ENCODE results near the gene CCDC97.

Gene CCDC97

GRCh38 chr19:41321204-41321599 lies 11.2 kb downstream of the CCDC97 start:
- DNase-seq, result no peak

- DNase-seq, result no peak
Observed at GRCh38 chr19:41321600-41322270, 11.8 kb downstream of the CCDC97 start.

GRCh38 chr19:41322451-41322850 lies 12.5 kb downstream of the CCDC97 start:
- DNase-seq, result no peak

- DNase-seq, result no peak
Observed at GRCh38 chr19:41323023-41323422, 13.1 kb downstream of the CCDC97 start.

GRCh38 chr19:41323430-41324125 lies 13.6 kb downstream of the CCDC97 start:
- peak; percentile 86 for DNase-seq

- peak; percentile 82 for DNase-seq
Observed at GRCh38 chr19:41324231-41324702, 14.3 kb downstream of the CCDC97 start.

- DNase-seq, result no peak
Observed at GRCh38 chr19:41324921-41325639, 15.1 kb downstream of the CCDC97 start.

GRCh38 chr19:41325640-41325946 lies 15.6 kb downstream of the CCDC97 start:
- no peak for DNase-seq

GRCh38 chr19:41325947-41326706 lies 16.2 kb downstream of the CCDC97 start:
- no peak for DNase-seq

- DNase-seq, result no peak
Observed at GRCh38 chr19:41327076-41327575, 17.2 kb downstream of the CCDC97 start.

GRCh38 chr19:41327576-41328156 lies 17.7 kb downstream of the CCDC97 start:
- peak; percentile 89 for DNase-seq

GRCh38 chr19:41328157-41328841 lies 18.3 kb downstream of the CCDC97 start:
- peak; percentile 56 for DNase-seq

GRCh38 chr19:41328842-41329225 lies 18.9 kb downstream of the CCDC97 start:
- DNase-seq, result peak; percentile 99

- no peak for DNase-seq
Observed at GRCh38 chr19:41330481-41330880, 20.5 kb downstream of the CCDC97 start.

- no peak for DNase-seq
Observed at GRCh38 chr19:41330946-41331678, 21.1 kb downstream of the CCDC97 start.

- no peak for DNase-seq
Observed at GRCh38 chr19:41332000-41332399, 22.0 kb downstream of the CCDC97 start.

- no peak for DNase-seq
Observed at GRCh38 chr19:41332468-41332867, 22.5 kb downstream of the CCDC97 start.

GRCh38 chr19:41334793-41335192 lies 24.8 kb downstream of the CCDC97 start:
- peak; percentile 92 for DNase-seq

GRCh38 chr19:41335467-41335866 lies 25.5 kb downstream of the CCDC97 start:
- DNase-seq, result no peak

- DNase-seq, result no peak
Observed at GRCh38 chr19:41339936-41340335, 30.0 kb downstream of the CCDC97 start.

All from MV-4-11 (cell line).